ENCODE data around the gene THAP4. TPM values are rescaled to one million over a fixed set of nuclear protein-coding genes. Genes with fewer than 3 reads are reported as not detected.

THAP4 gene, protein sequence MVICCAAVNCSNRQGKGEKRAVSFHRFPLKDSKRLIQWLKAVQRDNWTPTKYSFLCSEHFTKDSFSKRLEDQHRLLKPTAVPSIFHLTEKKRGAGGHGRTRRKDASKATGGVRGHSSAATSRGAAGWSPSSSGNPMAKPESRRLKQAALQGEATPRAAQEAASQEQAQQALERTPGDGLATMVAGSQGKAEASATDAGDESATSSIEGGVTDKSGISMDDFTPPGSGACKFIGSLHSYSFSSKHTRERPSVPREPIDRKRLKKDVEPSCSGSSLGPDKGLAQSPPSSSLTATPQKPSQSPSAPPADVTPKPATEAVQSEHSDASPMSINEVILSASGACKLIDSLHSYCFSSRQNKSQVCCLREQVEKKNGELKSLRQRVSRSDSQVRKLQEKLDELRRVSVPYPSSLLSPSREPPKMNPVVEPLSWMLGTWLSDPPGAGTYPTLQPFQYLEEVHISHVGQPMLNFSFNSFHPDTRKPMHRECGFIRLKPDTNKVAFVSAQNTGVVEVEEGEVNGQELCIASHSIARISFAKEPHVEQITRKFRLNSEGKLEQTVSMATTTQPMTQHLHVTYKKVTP
- 35.4 TPM for polyA plus RNA-seq (2013)

DNA sequence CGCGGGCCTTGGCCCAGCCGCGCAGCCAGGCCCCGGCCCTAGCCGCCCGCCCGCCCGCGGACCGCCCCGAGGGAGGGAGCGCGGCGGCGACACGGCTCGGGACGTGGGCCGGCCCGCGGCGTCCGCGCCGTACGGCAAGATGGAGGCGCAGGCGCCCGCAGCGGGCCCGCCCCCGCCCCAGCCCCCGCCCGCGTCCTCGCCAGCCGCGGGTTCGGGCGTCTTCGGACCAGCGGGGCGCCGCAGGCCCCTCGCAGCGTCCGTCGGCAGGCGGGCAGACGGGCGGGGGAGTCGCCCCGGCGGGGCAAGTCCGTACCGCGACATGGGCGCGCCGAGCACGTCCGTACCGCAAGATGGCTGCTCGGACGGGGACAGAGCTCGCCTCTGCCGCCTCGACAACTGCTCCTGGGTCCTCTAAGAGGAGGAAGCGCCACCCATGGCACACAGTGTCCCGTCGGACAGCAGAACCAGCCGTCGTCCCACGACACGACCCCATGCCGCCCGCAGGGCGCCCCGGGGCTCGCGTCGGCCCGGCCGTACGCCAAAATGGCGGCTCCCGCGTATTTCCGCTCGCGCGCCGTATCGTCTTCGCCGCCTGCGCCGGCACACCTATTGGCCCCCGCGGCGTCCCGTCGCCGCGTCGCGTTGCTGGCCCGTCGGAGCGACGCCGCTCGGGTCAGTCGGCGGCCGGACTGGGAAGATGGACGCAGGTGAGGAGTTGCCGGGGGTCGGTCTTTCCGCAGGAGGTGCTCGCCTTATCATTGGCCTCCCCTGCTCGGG is at the start of gene THAP4, which contains the start of gene ATG4B:
Gene THAP4 (minus strand): TSS at position 141 of the 777 bp plus-strand sequence. CDS start 141 bp downstream, outside the sequence.
Gene ATG4B (plus strand): TSS at position 676 of the 777 bp plus-strand sequence. CDS start 22 bp downstream, at position 698.
- peaks cover 7 to 28% (median 20%) of the 10 kb centered on the region in 4 experiments for H3K4me1 ChIP-seq (ENCODE audit: control extremely low read depth in 1 of 4, control insufficient read depth in 4 of 4, insufficient read depth in 4 of 4, low read length in 3 of 4)
- H3K4me3 ChIP-seq (ENCODE audit: control insufficient read depth in 1 of 7, extremely low read depth in 1 of 7, insufficient read depth in 4 of 7, low read depth in 2 of 7, low read length in 6 of 7), result peak within 1 kb of the TSS; percentile 78 to 99 (median 98)
- peaks cover 7 to 36% (median 16%) of the 10 kb centered on the region in 4 experiments for H3K36me3 ChIP-seq (ENCODE audit: control insufficient read depth in 4 of 4, insufficient read depth in 4 of 4, low read length in 3 of 4)
- under 1% methylated on average over 118 of the region's 123 CpGs for WGBS (ENCODE audit: insufficient coverage)
- H3K9me3 ChIP-seq (ENCODE audit: control extremely low read depth in 1 of 5, control insufficient read depth in 4 of 5, insufficient read depth in 2 of 5, low read depth in 1 of 5, low read length in 4 of 5), result peaks cover 0 to 3% (median 0%) of the 10 kb centered on the region in 5 experiments
- POLR2A ChIA-PET, result no interaction called here
- H3K27me3 ChIP-seq (replicated peaks in 2 of 5; ENCODE audit: control insufficient read depth in 4 of 5, insufficient read depth in 5 of 5, low read length in 4 of 5), result no peaks in the 10 kb centered on the region
- CTCF ChIA-PET, result interaction anchor here (1.0 to 1.1 kb wide), 3 partner anchors 11 to 51 kb away, joined by 3 read pairs; no protein-coding TSS in a partner anchor
- H3K27ac ChIP-seq (ENCODE audit: insufficient read depth in 1 of 2, low read depth in 1 of 2, low read length in 2 of 2, poor library complexity in 1 of 2, severe bottlenecking in 2 of 2), result peak within 1 kb of the TSS; percentile 91 to 97
- peak; percentile 74 to 90 (median 85) for DNase-seq

DNA sequence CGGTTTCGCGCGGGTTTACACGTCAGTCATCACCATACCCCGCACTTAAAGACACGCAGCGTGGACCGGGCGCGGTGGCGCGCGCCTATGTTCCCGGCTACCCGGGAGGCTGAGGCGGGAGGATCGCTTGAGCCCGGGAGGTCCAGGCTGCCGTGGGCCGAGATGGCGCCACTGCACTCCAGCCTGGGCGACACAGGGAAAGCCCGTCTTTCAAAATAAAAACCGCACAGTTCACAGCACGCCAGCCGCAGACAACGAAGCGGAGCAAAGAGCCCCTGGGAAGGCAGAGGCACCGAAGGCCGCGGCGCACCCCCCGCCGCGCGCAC is 49.3 kb upstream of the THAP4 start:
- Histone ChIP-seq H3K4me3 (ENCODE audit: control insufficient read depth in 1 of 7, extremely low read depth in 1 of 7, insufficient read depth in 4 of 7, low read depth in 2 of 7, low read length in 6 of 7) (peak overlapping the region; percentile 77 to 98 (median 91)), H3K36me3 (ENCODE audit: control insufficient read depth in 4 of 4, insufficient read depth in 4 of 4, low read length in 3 of 4) (peaks cover 11 to 55% (median 32%) of the 10 kb centered on the region in 4 experiments), H3K27ac (ENCODE audit: insufficient read depth in 1 of 2, low read depth in 1 of 2, low read length in 2 of 2, poor library complexity in 1 of 2, severe bottlenecking in 2 of 2) (peak overlapping the region; percentile 40 to 78), H3K27me3 (replicated peaks in 2 of 5; ENCODE audit: control insufficient read depth in 4 of 5, insufficient read depth in 5 of 5, low read length in 4 of 5) (no peaks in the 10 kb centered on the region), H3K4me1 (ENCODE audit: control extremely low read depth in 1 of 4, control insufficient read depth in 4 of 4, insufficient read depth in 4 of 4, low read length in 3 of 4) (peaks cover 8 to 28% (median 23%) of the 10 kb centered on the region in 4 experiments), H3K9me3 (ENCODE audit: control extremely low read depth in 1 of 5, control insufficient read depth in 4 of 5, insufficient read depth in 2 of 5, low read depth in 1 of 5, low read length in 4 of 5) (no peaks in the 10 kb centered on the region)
- DNase-seq, result no peak
- POLR2A ChIA-PET, result interaction anchor here (1.5 kb wide), 1 partner anchor 13 kb away, joined by 5 read pairs; no protein-coding TSS in a partner anchor
- WGBS (ENCODE audit: insufficient coverage), result 0% methylated on average over 37 of the region's 37 CpGs
- CTCF ChIA-PET, result interaction anchor here (0.6 to 3.0 kb wide), 9 partner anchors 12 to 192 kb away, joined by 3 to 6 read pairs (median 3); partner anchors contain the start of gene D2HGDH

DNA sequence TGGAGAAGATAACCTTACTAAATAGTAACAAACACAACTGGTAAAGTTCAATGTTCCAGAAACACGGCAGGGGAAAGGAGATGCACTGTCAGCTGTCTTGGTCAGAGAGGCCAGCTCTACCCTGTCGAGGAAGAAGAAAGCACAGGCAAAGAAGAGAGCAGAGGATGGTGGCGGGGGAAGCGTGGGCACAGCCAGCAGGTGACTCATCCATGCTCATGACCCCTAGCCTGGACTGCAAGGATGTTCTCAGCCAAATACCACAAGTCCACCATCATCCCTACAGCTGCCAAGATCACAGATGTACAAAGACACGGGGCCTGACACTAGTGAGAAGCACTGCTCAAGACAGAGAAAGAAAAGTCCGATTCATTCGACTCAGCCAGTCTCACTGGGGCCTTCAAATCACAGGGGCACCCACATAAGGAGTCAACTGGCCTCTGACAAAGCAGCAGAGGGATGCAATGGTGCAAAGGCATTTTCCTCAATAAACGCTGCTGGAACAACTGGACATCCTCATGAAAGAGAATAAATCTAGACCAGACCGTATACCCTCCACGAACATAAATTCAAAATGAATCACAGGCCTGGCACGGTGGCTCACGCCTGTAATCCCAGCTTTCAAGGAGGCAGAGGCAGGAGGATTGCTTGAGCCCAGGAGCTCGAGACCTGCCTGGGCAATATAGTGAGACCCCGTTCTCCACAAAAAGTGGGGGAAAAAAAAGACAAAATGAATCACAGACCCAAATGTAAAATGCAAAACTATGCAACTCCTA is 44.1 kb upstream of the THAP4 start:
- Histone ChIP-seq H3K27ac (ENCODE audit: insufficient read depth in 1 of 2, low read depth in 1 of 2, low read length in 2 of 2, poor library complexity in 1 of 2, severe bottlenecking in 2 of 2) (no peak overlapping the region), H3K9me3 (ENCODE audit: control extremely low read depth in 1 of 5, control insufficient read depth in 4 of 5, insufficient read depth in 2 of 5, low read depth in 1 of 5, low read length in 4 of 5) (no peaks in the 10 kb centered on the region), H3K4me1 (ENCODE audit: control extremely low read depth in 1 of 4, control insufficient read depth in 4 of 4, insufficient read depth in 4 of 4, low read length in 3 of 4) (peaks cover 4 to 8% (median 6%) of the 10 kb centered on the region in 4 experiments), H3K36me3 (ENCODE audit: control insufficient read depth in 4 of 4, insufficient read depth in 4 of 4, low read length in 3 of 4) (peaks cover 24 to 82% (median 50%) of the 10 kb centered on the region in 4 experiments), H3K4me3 (ENCODE audit: control insufficient read depth in 1 of 7, extremely low read depth in 1 of 7, insufficient read depth in 4 of 7, low read depth in 2 of 7, low read length in 6 of 7) (no peak overlapping the region), H3K27me3 (replicated peaks in 2 of 5; ENCODE audit: control insufficient read depth in 4 of 5, insufficient read depth in 5 of 5, low read length in 4 of 5) (no peaks in the 10 kb centered on the region)
- no peak for DNase-seq
- POLR2A ChIA-PET, result interaction anchor here (1.0 kb wide), 1 partner anchor 22 kb away, joined by 3 read pairs; no protein-coding TSS in a partner anchor
- CTCF ChIA-PET, result interaction anchor here (0.6 to 1.7 kb wide), 2 partner anchors 22 to 24 kb away, joined by 3 read pairs; no protein-coding TSS in a partner anchor
- WGBS (ENCODE audit: insufficient coverage), result 96% methylated on average over 10 of the region's 14 CpGs

DNA sequence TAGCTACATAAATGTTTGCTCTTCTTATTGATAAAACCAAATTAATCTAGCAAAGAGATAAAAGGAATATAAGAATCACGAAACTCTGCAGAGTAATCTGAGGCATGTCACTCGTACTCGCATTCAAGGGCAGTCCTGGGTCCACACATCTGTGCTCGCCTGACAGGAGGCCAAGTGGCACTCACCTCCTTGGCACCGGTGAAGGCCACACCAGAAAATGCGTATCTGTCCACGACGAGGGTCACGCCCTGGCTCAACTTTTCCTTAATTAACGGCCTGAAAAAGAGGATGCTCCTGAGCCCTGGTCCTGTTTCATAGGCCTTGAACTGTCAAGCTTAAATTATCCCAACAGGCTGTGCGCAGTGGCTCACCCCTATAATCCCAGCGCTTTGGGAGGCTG is 43.1 kb upstream of the THAP4 start:
- H3K27ac ChIP-seq (ENCODE audit: insufficient read depth in 1 of 2, low read depth in 1 of 2, low read length in 2 of 2, poor library complexity in 1 of 2, severe bottlenecking in 2 of 2), result no peak overlapping the region
- POLR2A ChIA-PET, result no interaction called here

DNA sequence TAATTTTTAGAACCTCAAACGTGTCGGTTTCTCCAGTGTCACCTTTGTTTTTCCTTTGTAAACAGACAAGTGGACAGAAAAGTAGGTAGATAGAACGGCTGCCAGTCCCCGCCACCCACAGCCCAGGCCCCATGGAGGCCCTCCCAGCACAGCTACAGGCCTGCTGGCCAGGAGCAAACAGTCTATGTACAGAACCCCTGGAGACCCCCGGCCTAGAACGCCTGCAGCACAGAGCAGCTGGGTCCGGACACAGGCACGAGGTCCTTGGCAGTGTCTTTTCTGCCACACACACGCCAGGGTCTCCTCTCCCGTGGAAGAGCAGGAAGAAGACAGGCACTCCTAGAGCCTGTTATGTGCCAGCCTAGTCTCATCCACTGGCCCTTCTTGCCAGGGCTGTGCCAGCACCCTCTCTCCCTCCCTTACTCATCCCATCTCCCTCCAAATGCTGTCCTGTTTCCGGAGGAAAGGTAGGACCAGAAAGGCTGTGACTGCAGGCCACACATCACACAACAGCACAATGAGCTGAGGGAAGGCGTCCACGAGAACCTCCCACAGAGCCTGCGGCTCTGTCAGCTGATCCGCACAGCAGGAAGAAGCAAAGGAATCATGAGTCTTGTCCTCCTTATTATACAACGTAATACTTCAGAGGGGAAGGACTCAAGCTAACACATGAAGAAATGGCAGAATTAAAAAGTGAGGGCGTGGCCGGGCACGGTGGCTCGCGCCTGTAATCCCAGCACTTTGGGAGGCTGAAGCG is 42.0 kb upstream of the THAP4 start:
- H3K4me3 ChIP-seq (ENCODE audit: control insufficient read depth in 1 of 7, extremely low read depth in 1 of 7, insufficient read depth in 4 of 7, low read depth in 2 of 7, low read length in 6 of 7), result no peak overlapping the region
- no peaks in the 10 kb centered on the region for H3K4me1 ChIP-seq (ENCODE audit: control extremely low read depth in 1 of 4, control insufficient read depth in 4 of 4, insufficient read depth in 4 of 4, low read length in 3 of 4)
- POLR2A ChIA-PET, result no interaction called here
- CTCF ChIA-PET, result interaction anchor here (0.6 to 1.2 kb wide), 3 partner anchors 14 to 458 kb away, joined by 3 to 4 read pairs (median 3); partner anchors contain the start of gene D2HGDH
- H3K9me3 ChIP-seq (ENCODE audit: control extremely low read depth in 1 of 5, control insufficient read depth in 4 of 5, insufficient read depth in 2 of 5, low read depth in 1 of 5, low read length in 4 of 5), result no peaks in the 10 kb centered on the region
- no peaks in the 10 kb centered on the region for H3K27me3 ChIP-seq (replicated peaks in 2 of 5; ENCODE audit: control insufficient read depth in 4 of 5, insufficient read depth in 5 of 5, low read length in 4 of 5)
- peak overlapping the region in 1 of 2 experiments; percentile 5 for H3K27ac ChIP-seq (ENCODE audit: insufficient read depth in 1 of 2, low read depth in 1 of 2, low read length in 2 of 2, poor library complexity in 1 of 2, severe bottlenecking in 2 of 2)
- DNase-seq, result no peak
- 98% methylated on average over 20 of the region's 22 CpGs for WGBS (ENCODE audit: insufficient coverage)
- H3K36me3 ChIP-seq (ENCODE audit: control insufficient read depth in 4 of 4, insufficient read depth in 4 of 4, low read length in 3 of 4), result peaks cover 24 to 84% (median 56%) of the 10 kb centered on the region in 4 experiments

More for the DNA sequence above, 43.1 kb upstream of the THAP4 start:
- Histone ChIP-seq H3K4me1 (ENCODE audit: control extremely low read depth in 1 of 4, control insufficient read depth in 4 of 4, insufficient read depth in 4 of 4, low read length in 3 of 4) (no peaks in the 10 kb centered on the region), H3K36me3 (ENCODE audit: control insufficient read depth in 4 of 4, insufficient read depth in 4 of 4, low read length in 3 of 4) (peaks cover 24 to 86% (median 53%) of the 10 kb centered on the region in 4 experiments), H3K4me3 (ENCODE audit: control insufficient read depth in 1 of 7, extremely low read depth in 1 of 7, insufficient read depth in 4 of 7, low read depth in 2 of 7, low read length in 6 of 7) (no peak overlapping the region), H3K9me3 (ENCODE audit: control extremely low read depth in 1 of 5, control insufficient read depth in 4 of 5, insufficient read depth in 2 of 5, low read depth in 1 of 5, low read length in 4 of 5) (no peaks in the 10 kb centered on the region), H3K27me3 (replicated peaks in 2 of 5; ENCODE audit: control insufficient read depth in 4 of 5, insufficient read depth in 5 of 5, low read length in 4 of 5) (no peaks in the 10 kb centered on the region)
- 94% methylated on average over 10 of the region's 12 CpGs for WGBS (ENCODE audit: insufficient coverage)
- DNase-seq, result no peak
- CTCF ChIA-PET, result interaction anchor here (1.7 kb wide), 1 partner anchor 21 kb away, joined by 3 read pairs; no protein-coding TSS in a partner anchor

Data from common myeloid progenitor, CD34-positive (primary cell).